GM21528 (cell line): ENCODE measurements around the gene ITGA3.

ENCODE experiments used
- ATAC-seq: cut with Tn5 transposase; IDR thresholded peaks from one replicate; pipeline ENCODE4 v1.9.1; 2021; ENCODE audit warnings: mild to moderate bottlenecking, moderate library complexity; ENCODE audit not compliant: unreplicated experiment, low FRiP score

The ITGA3 gene

GRCh38 chr17:50090971-50091917 lies 35.3 kb downstream of the ITGA3 start:
- ATAC-seq, result no peak

GRCh38 chr17:50091918-50092285 lies 36.0 kb downstream of the ITGA3 start:
- no peak for ATAC-seq

- no peak for ATAC-seq
These were observed 37.3 kb downstream of the ITGA3 start for GRCh38 chr17:50093246-50093645.

GRCh38 chr17:50093807-50094206 lies 37.9 kb downstream of the ITGA3 start:
- no peak for ATAC-seq

- no peak for ATAC-seq
These were observed 38.4 kb downstream of the ITGA3 start for GRCh38 chr17:50094243-50094752.

GRCh38 chr17:50094753-50095619 lies 39.1 kb downstream of the ITGA3 start, which contains the start of gene PDK2:
TSS of gene PDK2 (plus strand) at chr17:50095351. CDS start at chr17:50095436, 85 bp downstream.
- peak; percentile 81 for ATAC-seq

- ATAC-seq, result no peak
These were observed 39.7 kb downstream of the ITGA3 start for GRCh38 chr17:50095626-50096037.

- ATAC-seq, result no peak
These were observed 40.2 kb downstream of the ITGA3 start for GRCh38 chr17:50096092-50096491.

- no peak for ATAC-seq
These were observed 40.8 kb downstream of the ITGA3 start for GRCh38 chr17:50096758-50097157.

GRCh38 chr17:50097455-50097854 lies 41.5 kb downstream of the ITGA3 start:
- ATAC-seq, result no peak

GRCh38 chr17:50097926-50098325 lies 42.0 kb downstream of the ITGA3 start:
- ATAC-seq, result no peak

GRCh38 chr17:50098583-50098982 lies 42.7 kb downstream of the ITGA3 start:
- ATAC-seq, result no peak

GRCh38 chr17:50099003-50099402 lies 43.1 kb downstream of the ITGA3 start:
- ATAC-seq, result no peak

GRCh38 chr17:50100480-50100883 lies 44.6 kb downstream of the ITGA3 start:
- ATAC-seq, result no peak

- ATAC-seq, result no peak
These were observed 45.0 kb downstream of the ITGA3 start for GRCh38 chr17:50100921-50101345.

- no peak for ATAC-seq
These were observed 45.6 kb downstream of the ITGA3 start for GRCh38 chr17:50101346-50102163.

GRCh38 chr17:50102164-50102991 lies 46.5 kb downstream of the ITGA3 start:
- ATAC-seq, result no peak

GRCh38 chr17:50103252-50103651 lies 47.3 kb downstream of the ITGA3 start:
- ATAC-seq, result no peak

- no peak for ATAC-seq
These were observed 48.0 kb downstream of the ITGA3 start for GRCh38 chr17:50103941-50104340.
